GM13976 (cell line): Measurements from ENCODE around the gene MARVELD2.
"Not testable (repeated sequence)": the region's sequence is repeated elsewhere in the genome, so short reads cannot be mapped to it uniquely, and the experiment has no call there.

ENCODE experiments used
- DNase-seq: peaks from one replicate; pipeline ENCODE4 v3.0.0; 2012; ENCODE audit warnings: low spot score
- in situ Hi-C: fragments of 300-500 bp; cut with MboI; formaldehyde crosslinking; loops from one replicate; pipeline ENCODE4 v1.12.0; 2022; ENCODE audit warnings: low sequenced_read_pairs, mixed read lengths, inconsistent platforms; ENCODE audit not compliant: unreplicated experiment
- TF ChIP-seq, protein P1 (sequence below): IDR thresholded peaks from 2 replicates; pipeline ENCODE4 v1.5.1; 2012; ENCODE audit warnings: borderline replicate concordance, mild to moderate bottlenecking; ENCODE audit not compliant: insufficient read depth; ENCODE audit errors: extremely low read depth, missing control alignments, control extremely low read depth

Gene MARVELD2

DNA sequence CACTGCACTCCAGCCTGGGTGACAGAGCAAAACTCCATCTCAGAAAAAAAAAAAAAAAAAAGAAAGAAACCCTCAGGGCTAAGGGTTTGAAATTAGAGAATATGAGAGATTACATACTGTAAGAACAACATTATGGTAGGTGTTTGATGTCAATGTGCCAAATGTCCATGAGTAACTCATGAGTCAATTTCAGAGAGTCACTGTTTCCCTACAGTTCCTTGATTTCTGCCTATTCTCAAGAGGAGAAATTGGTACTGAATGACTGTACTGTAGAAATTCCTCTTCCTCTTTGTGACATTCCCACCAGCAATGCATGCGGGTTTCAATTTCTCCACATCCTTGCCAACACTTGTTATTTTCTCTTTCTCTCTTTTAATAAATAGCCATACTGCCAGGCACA is 35.2 kb downstream of the MARVELD2 start:
- TF ChIP-seq, protein P1, sequence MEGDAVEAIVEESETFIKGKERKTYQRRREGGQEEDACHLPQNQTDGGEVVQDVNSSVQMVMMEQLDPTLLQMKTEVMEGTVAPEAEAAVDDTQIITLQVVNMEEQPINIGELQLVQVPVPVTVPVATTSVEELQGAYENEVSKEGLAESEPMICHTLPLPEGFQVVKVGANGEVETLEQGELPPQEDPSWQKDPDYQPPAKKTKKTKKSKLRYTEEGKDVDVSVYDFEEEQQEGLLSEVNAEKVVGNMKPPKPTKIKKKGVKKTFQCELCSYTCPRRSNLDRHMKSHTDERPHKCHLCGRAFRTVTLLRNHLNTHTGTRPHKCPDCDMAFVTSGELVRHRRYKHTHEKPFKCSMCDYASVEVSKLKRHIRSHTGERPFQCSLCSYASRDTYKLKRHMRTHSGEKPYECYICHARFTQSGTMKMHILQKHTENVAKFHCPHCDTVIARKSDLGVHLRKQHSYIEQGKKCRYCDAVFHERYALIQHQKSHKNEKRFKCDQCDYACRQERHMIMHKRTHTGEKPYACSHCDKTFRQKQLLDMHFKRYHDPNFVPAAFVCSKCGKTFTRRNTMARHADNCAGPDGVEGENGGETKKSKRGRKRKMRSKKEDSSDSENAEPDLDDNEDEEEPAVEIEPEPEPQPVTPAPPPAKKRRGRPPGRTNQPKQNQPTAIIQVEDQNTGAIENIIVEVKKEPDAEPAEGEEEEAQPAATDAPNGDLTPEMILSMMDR = no peak
- in situ Hi-C loops = no loop called here
- no peak for DNase-seq

DNA sequence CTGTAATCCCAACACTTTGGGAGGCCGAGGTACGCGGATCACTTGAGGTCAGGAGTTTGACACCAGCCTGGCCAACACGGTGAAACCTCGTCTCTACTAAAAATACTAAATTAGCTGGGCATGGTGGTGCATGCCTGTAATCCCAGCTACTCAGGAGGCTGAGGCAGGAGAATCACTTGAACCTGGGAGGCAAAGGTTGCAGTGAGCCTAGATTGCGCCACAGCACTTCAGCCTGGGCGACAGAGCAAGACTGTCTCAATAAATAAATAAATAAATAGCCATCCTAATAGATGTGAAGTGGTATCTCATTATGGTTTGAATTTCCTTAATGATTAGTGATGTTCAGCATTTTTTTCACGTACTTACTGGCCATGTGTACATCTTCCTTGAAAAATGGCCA is 35.6 kb downstream of the MARVELD2 start:
- DNase-seq, in situ Hi-C loops: not testable (repeated sequence)

DNA sequence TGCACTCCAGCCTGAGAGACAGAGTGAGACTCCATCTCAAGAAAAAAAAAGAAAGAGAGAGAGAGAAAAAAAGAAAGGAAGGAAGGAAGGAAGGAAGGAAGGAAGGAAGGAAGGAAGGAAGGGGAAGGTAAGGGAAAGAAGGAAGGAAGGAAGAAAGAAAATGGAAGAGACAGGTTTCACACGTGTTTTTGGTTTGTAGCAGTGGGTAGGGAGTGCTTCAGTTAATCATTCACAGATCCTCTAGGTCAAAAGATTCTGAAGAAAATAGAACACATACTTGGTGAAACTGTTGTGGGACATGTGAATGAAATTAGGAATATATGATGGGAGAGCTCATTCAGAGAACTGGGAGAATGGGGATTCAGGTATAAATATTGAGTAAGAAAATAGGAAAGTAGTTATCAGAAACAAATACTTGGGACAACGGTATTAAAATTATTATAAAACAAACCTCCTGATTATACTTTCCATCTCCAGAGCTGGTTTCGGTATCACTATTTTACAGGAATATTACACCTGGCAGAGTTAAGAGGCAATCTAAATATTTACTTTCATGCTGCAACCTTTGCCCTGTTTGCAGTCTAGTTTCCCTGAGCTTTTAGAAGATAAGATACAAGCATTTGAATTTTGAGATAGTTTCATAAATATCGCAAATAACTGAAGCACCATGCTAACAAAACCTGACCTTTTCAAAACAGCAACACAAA is 37.2 kb downstream of the MARVELD2 start:
- TF ChIP-seq, protein P1 = no peak
- in situ Hi-C loops = no loop called here
- no peak for DNase-seq

DNA sequence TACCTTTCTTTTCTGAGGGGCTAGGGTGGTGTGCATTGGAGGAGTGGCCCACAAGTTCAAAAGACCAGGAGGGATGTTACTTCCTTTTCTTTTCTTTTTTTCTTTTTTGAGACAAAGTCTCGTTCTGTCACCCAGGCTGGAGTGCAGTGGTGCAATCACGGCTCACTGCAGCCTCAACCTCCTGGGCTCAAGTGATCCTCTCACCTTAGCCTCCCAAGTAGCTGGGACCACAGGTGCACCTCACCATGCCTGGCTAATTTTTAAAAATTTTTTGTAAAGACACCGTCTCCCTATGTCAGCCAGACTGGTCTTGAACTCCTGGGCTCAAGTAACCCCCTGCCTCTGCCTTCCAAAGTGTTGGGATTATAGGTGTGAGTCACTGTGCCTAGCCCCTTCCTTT is 38.6 kb downstream of the MARVELD2 start:
- in situ Hi-C loops, DNase-seq: not testable (repeated sequence)

DNA sequence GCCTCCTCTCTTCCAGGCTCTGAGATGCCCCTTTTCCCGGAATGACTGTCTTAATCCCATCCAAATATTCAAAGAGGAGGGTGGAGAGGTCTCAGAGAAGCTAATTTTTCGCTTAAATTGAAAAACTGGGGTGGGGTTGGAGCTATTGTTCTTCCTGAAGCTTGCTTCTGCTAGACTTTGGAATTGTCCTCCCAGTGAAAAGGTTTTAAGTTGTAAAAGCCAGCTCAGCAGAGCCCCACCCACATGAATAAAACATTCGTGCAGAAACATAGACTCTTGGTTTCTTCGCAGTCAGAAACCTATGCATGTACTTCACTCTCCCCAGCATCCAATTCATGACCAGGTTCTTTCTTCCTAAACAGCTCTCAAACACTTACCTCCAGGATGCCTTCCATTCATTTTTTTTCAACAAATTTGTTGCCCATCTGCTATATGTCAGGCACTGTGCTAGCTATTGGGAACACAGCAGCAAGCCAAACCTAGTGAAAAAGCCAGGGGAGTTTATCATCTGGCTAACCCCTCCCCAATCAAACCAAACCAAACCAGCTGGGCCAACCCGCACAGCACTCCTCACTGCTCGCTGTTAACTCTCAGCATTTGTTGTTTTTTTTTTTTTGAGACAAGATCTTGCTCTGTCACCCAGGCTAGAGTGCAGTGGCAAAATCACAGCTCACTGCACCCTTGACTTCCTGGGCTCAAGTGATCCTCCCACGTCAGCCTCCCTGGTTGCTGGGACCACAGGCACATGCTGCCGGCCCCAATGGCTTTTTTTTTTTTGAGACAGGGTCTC is 39.7 kb downstream of the MARVELD2 start:
- TF ChIP-seq, protein P1 = no peak
- DNase-seq = no peak
- in situ Hi-C loops = no loop called here

DNA sequence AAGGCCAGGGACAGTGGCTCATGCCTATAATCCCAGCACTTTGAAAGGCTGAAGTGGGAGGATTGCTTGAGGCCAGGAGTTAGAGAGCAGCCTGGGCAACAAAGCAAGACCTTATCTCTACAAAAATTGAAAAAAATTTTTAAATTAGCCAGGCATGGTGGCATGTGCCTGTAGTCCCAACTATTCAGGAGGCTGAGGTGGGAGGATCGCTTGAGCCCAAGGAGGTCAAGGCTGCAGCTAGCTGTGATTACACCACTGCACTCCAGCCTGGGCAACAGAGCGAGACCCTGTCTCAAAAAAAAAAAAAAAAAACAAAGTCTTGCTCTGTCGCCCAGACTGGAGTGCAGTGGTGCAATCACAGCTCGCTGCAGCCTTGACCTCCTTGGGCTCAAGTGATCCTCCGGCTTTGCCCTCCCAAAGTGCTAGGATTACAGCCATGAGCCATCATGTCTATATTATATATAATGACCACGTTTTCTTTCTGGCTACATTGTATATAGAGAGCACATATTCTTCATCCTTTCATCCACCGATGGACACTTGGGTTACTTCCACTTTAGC is 40.6 kb downstream of the MARVELD2 start:
- in situ Hi-C loops, DNase-seq: not testable (repeated sequence)

DNA sequence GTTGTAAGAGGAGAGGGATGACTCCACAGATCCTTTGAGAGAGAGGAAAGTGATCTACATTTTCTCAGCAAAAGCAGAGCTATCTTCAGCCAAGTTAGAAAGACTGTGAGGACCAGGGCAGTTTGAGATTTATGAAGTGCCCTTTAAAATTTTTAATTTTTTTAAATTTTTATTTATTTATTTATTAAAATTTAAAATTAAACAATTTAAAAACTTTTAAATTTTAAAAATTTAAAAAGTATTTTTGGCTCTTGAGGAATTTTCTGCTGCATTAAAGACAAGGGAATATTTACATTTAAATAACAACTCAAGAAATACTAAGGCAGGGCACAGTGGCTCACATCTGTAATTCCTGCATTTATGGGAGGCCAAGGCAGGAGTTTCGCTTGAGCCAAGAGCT is 47.3 kb downstream of the MARVELD2 start:
- DNase-seq = no peak
- in situ Hi-C loops = no loop called here
- TF ChIP-seq, protein P1 = no peak

DNA sequence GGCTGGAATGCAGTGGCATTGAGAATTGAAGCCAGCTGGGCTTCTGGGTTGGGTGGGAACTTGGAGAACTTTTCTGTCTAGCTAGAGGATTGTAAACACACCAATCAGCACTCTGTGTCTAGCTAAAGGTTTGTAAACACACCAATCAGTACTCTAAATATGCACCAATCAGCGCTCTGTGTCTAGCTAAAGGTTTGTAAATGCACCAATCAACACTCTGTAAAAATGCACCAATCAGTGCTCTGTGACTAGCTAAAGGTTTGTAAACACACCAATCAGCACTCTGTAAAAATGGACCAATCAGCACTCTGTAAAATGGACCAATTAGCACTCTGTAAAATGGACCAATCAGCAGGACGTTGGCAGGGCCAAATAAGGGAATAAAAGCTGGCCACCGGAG is 51.5 kb downstream of the MARVELD2 start:
- in situ Hi-C loops, DNase-seq: not testable (repeated sequence)
